Cardiac septum (tissue), 1 donor: ENCODE results near the gene PDE9A. TPM values are rescaled to one million over a fixed set of nuclear protein-coding genes. Genes with fewer than 3 reads are reported as not detected.

Source experiments
- total RNA-seq: library from RNA; stranded (reverse); fragmentation: NEBNext Ultra II Directional; extraction: Animal tissue kit (Norgen Biotek cat#: 25700); gene quantifications from one replicate; pipeline ENCODE4 v1.2.1, GENCODE V29; 2021
- donor health status: DM: no; HTN: no; CAD: no.

The PDE9A gene
- total RNA-seq, 1 donor from 2014 or later: 1.1 TPM

Other genes starting within 250 kb of the PDE9A start
- not detected for gene UBASH3A, start 249.7 kb upstream of the PDE9A start, total RNA-seq
- gene RSPH1, start 157.4 kb upstream of the PDE9A start, total RNA-seq: not detected
- 6.7 TPM for gene SLC37A1, start 139.8 kb upstream of the PDE9A start, total RNA-seq
- 8.6 TPM for gene WDR4, start 225.9 kb downstream of the PDE9A start, total RNA-seq
- gene NDUFV3, start 239.7 kb downstream of the PDE9A start, total RNA-seq: 46.7 TPM